ENCODE data around the gene FOXN3. TPM values are rescaled to one million over a fixed set of nuclear protein-coding genes. Genes with fewer than 3 reads are reported as not detected.
"Not testable (repeated sequence)": the region's sequence is repeated elsewhere in the genome, so short reads cannot be mapped to it uniquely, and the experiment has no call there.

Gene FOXN3
- total RNA-seq, 1 donor from 2014 or later: 74.7 TPM

DNA sequence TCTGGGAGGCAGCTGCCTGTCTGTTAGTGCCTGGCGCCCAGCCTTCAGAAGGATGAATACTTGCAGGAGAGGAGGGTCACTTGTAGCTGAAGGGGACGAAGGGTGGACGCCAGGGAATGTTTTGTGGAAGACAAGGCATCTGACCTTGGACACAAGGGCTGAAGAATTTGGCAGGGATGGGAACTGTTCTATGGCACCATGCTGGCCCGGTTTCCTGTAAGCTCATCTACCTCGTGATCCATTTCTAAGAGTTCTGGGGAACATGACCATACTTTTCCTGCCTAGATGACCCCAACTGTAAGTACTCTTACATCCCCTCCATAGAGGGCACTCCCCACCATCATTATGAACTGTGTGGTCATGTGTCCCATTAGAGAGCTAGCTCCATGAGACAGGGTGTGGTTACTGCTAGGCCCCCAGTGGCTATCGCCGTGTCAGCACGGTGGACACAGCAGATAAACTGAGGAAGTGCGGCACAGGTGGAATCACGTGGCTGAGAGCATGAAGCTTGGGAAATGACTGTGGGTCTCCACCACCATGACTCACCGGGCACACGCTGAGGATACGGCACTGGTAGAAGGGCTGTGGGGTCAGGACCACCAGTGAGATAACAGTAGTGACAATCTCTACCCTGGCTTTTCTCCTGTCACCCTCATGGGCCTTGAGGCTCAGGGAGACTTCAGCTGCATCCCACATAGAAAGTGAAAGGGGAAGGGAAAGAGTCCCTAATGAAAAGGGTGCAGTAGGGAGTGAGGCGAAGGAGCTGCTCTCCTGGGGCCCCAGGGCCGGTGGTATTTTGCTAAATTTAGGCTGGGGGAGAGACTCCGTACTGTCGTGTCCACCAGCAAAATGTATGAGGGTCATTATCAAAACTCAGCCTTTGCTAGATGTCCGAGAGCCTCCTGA lies 252.6 kb downstream of the FOXN3 start:
- no peak for DNase-seq

DNA sequence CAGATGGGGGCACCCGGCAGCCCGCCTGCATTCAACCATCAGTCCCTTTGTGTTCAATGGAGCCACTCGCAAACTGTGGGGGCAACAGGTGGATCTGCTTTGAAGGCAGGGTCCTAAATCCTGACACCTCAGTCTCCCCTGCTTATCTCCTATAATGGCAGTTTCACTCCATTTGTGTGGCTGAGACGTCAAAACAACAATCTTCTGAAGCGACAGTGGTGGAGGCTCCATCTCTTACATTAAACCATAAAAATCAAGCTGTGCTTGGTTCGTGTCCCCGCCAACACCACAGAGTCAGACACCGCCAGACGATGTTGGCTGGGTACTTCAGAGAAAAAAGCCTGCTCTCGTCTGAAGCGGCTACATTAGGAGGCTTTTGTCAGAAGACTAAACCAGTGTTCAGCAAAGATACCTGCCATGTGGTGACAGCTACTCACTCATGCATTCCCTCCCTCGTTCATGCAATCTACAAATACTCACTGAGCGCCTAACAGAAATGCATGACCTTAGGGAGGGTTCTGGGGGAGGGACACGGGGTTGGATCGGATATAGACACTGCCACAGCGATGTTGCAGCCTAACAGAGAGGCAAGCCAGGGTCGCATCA lies 253.9 kb downstream of the FOXN3 start:
- DNase-seq: no peak

- DNase-seq: no peak
These were observed 254.4 kb downstream of the FOXN3 start for GRCh38 chr14:89162586-89162985.

- no peak for DNase-seq
These were observed 256.6 kb downstream of the FOXN3 start for GRCh38 chr14:89160437-89160836.

DNA sequence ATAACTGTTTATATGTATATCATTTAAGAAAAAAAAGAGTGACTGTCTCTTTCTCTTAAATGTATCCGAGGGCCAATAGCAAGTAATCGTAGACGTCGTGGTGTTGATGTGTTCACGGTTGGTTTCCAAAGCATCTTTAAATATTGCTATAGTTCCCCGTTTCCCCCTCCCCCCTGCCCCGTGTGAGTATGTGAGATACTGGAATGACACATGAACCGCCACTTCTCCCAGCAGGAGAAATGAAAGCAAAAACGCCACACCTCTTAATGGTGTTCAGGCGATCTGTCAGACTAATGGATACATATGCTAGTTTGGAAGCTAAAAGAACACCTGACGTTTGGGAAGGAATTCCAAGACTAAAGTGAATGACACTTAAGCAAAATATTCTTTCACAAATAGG lies 258.3 kb downstream of the FOXN3 start:
- DNase-seq: no peak

- DNase-seq: not testable (repeated sequence)
These were observed 258.9 kb downstream of the FOXN3 start for GRCh38 chr14:89158104-89158503.

GRCh38 chr14:89155491-89155890 lies 261.5 kb downstream of the FOXN3 start:
- no peak for DNase-seq

GRCh38 chr14:89151693-89152092 lies 265.3 kb downstream of the FOXN3 start:
- DNase-seq: not testable (repeated sequence)

GRCh38 chr14:89146274-89146673 lies 270.8 kb downstream of the FOXN3 start:
- no peak for DNase-seq

GRCh38 chr14:89144642-89145041 lies 272.4 kb downstream of the FOXN3 start:
- no peak for DNase-seq

DNA sequence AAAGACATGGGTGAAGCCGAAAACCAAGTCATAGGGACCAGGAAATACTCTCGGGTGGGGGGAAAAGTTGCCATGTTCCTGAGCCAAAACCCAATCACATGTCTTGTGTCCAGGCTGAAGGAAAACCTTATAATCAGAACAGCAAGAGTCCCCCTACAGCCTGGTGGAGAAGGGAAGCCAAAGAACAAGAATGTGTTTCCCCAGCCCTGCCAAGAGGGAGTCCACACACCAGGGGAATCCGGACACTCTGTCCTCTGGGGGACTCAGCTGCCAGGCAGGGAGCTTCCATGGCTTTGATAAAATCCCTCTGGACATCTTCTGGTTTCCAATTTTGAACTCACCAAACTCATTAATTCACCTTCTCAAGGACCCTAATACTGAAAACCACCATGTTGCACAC lies 273.0 kb downstream of the FOXN3 start:
- DNase-seq: no peak

GRCh38 chr14:89143595-89143994 lies 273.4 kb downstream of the FOXN3 start:
- DNase-seq: no peak

GRCh38 chr14:89142366-89142765 lies 274.7 kb downstream of the FOXN3 start:
- no peak for DNase-seq

DNA sequence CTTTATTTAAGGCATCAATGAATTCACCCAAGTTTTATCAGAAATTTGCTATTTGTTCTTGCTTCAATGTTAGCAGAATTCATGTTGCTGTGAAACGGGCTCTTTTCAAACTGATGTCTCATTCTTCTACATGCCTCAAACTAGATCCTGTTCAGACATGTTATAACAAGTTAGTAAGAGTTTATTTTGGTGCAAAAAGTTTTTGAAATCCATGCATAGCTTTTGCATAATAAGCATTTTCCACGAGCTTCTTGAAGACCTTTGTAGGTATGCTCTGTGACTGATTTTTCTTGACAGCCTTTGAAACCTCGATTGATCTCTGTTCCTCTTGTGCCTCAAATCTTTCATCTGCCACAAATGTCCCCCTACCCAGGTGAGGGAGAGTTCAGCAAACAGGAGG lies 275.2 kb downstream of the FOXN3 start:
- DNase-seq: no peak

DNA sequence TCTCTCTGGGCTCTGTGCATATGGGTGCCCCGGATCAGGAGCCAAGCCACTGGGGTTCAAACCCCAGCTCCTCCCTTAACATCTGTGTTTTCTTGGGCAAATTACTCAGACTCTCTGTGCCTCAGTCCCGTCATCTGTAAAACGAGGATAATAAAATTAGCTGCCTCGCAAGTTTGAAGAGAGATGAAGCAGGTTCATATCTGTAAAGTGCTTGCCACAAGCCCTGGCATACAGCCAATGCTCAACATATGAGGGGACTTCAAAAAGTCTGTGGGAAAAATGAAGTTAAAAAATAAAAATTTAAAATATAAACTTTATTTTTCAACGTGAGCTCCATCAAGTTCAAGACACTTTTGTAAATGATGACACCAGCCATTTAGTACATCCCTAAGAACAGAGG lies 276.7 kb downstream of the FOXN3 start:
- no peak for DNase-seq

- no peak for DNase-seq
These were observed 277.4 kb downstream of the FOXN3 start for GRCh38 chr14:89139404-89140247.

DNA sequence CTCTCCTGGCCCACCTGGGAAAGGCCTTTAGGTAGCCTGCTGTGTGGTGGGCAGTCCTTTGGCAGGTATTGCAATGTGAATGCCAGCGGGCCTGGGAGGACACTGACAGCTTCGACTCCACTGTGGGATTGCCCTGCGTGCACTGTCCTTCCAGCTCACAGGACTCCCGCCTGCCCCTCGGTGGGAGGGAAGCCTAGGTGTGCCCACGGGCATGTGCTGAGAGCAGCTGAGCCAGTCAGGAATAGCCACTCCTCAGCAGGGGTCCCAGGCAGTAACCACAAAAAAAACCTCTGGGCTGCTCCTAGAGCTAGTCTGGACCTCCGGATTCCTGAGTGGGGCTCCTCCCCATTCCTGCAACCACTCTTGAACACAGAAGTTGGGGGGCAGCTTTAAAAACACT lies 278.2 kb downstream of the FOXN3 start:
- DNase-seq: no peak

- DNase-seq: no peak
These were observed 279.4 kb downstream of the FOXN3 start for GRCh38 chr14:89137526-89138163.

- DNase-seq: no peak
These were observed 280.4 kb downstream of the FOXN3 start for GRCh38 chr14:89136587-89136986.

DNA sequence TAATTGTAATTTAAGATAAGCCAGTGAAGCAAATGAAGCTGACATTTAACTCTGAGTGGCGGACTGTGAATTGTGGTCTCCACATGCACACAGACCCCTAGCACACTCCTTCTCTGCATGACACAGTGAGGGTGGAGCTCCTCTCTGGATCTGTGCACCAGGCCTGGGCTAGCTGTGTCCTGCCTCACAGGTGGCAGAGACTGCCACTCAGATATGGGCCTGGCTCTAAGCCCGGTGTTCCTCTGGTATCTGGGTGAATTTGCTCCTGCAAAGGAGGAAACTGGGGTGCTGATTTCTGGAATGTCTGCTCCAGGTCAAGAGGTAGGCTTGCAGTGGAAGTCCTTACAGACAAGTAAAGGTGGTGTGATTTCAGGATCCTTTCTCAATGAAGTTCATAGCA lies 282.4 kb downstream of the FOXN3 start:
- no peak for DNase-seq

- peak; percentile 19 for DNase-seq
These were observed 285.9 kb downstream of the FOXN3 start for GRCh38 chr14:89131004-89131750.

DNA sequence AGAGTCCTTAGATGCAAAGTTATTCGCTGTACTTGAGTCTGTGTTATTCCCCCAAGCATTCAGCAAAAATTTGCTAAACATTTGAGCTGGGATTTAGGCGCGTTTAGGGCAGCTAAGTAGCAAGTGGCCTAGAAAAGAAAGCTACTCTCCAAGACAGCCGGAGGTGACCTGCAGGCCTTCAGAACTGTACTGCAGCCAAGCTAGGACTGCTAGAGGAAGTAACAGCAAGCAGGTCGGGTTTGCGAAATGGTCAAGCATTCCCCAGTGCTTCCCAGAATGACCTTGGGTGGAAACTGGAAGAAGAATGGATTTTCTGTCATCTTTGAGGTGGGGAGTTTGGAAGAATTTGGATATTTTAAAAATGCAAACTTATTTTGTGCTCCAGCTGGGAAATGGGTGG lies 287.5 kb downstream of the FOXN3 start:
- DNase-seq: peak; percentile 25

All from tongue (tissue), 2 donors.